ENCODE data around the gene SLC5A11. TPM values are rescaled to one million over a fixed set of nuclear protein-coding genes. Genes with fewer than 3 reads are reported as not detected.
A peak's percentile ranks its signal among the peaks of the same experiment; 100 is the strongest.

SLC5A11 gene
- total RNA-seq, 1 donor from 2014 or later: 0.63 TPM

DNA sequence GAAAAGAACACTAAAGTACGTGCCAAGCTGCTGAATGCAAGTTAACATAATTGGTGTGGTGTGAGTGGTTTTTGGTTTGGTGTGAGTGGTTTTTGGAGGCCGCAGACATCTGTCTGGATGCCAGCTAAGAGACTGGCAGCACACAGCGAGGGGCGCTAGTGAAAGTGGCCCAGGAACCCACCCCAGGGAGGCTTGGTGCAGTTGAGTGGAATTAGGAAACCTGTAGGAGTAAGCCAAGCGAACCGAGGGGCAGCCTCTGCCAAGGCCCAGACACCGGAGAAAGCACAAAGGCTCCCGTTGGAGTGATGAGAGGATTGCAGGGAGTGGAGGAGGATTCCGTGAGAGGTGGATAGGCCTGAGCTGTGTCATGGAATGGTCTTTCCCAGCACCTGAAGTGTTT, 24.6 kb upstream of the SLC5A11 start:
- TF ChIP-seq, protein P1, sequence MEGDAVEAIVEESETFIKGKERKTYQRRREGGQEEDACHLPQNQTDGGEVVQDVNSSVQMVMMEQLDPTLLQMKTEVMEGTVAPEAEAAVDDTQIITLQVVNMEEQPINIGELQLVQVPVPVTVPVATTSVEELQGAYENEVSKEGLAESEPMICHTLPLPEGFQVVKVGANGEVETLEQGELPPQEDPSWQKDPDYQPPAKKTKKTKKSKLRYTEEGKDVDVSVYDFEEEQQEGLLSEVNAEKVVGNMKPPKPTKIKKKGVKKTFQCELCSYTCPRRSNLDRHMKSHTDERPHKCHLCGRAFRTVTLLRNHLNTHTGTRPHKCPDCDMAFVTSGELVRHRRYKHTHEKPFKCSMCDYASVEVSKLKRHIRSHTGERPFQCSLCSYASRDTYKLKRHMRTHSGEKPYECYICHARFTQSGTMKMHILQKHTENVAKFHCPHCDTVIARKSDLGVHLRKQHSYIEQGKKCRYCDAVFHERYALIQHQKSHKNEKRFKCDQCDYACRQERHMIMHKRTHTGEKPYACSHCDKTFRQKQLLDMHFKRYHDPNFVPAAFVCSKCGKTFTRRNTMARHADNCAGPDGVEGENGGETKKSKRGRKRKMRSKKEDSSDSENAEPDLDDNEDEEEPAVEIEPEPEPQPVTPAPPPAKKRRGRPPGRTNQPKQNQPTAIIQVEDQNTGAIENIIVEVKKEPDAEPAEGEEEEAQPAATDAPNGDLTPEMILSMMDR (conservative IDR thresholded peaks at IDR 0.05): no peak
- no peak for DNase-seq (ENCODE audit: extremely low spot score, unreplicated experiment)
- peaks cover 5% of the 10 kb centered on the region for H3K4me1 Mint-ChIP-seq (ENCODE audit: unreplicated experiment)
- H3K27me3 Mint-ChIP-seq: no peaks in the 10 kb centered on the region
- H3K36me3 Mint-ChIP-seq: peaks cover 47% of the 10 kb centered on the region
- no peaks in the 10 kb centered on the region for H3K9me3 Mint-ChIP-seq
- H3K27ac Mint-ChIP-seq: no peak overlapping the region
- no peak overlapping the region for H3K4me3 Mint-ChIP-seq

DNA sequence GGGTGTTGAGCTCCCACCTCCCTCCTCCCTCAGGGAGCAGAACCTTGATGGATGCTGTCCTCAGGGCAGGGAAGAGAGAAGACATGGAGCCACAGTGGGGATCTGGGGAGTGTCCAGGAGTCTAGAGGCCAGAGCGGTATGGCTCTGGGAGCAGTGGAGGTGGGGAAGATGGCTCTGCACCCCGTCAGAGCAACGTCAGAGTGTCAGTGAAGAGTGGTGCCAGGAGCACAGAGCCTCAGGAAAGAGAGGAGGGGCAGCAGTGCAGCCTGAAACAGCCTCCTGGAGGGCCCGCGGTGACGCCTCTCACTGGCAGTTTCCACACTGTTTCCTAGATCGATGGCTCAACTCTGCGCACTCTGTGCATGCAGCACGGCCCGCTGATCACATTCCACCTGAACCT, 23.2 kb upstream of the SLC5A11 start:
- DNase-seq (ENCODE audit: extremely low spot score, unreplicated experiment): no peak
- Mint-ChIP-seq H3K4me3 (no peak overlapping the region), H3K27ac (no peak overlapping the region), H3K27me3 (no peaks in the 10 kb centered on the region), H3K9me3 (peaks cover 3% of the 10 kb centered on the region), H3K36me3 (peaks cover 53% of the 10 kb centered on the region), H3K4me1 (ENCODE audit: unreplicated experiment) (peaks cover 5% of the 10 kb centered on the region)
- TF ChIP-seq, protein P1 (conservative IDR thresholded peaks at IDR 0.05): no peak

DNA sequence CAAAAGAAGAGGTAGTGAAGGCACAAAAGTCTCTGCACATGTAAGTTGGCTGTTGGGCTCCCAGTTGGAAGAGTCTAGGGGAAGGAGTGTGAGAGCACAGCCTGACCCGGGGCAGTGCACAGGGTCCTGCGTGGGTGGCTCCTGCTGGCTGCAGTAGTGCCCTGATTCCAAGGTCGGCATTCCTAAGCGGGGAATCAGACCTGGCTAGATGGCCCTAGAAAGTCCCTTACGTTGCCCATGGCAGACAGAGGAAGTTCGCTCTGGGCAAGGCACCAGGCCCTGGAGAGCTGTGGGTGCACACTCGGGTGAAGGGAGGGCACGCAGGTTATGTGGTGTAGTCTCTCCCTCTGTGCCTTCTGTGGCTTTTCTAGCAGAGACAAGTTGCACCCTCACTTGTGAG, 22.8 kb upstream of the SLC5A11 start:
- Mint-ChIP-seq H3K4me3 (no peak overlapping the region), H3K36me3 (peaks cover 50% of the 10 kb centered on the region), H3K9me3 (peaks cover 3% of the 10 kb centered on the region), H3K27ac (no peak overlapping the region), H3K27me3 (no peaks in the 10 kb centered on the region), H3K4me1 (ENCODE audit: unreplicated experiment) (peaks cover 5% of the 10 kb centered on the region)
- DNase-seq (ENCODE audit: extremely low spot score, unreplicated experiment): no peak
- TF ChIP-seq, protein P1 (conservative IDR thresholded peaks at IDR 0.05): no peak

DNA sequence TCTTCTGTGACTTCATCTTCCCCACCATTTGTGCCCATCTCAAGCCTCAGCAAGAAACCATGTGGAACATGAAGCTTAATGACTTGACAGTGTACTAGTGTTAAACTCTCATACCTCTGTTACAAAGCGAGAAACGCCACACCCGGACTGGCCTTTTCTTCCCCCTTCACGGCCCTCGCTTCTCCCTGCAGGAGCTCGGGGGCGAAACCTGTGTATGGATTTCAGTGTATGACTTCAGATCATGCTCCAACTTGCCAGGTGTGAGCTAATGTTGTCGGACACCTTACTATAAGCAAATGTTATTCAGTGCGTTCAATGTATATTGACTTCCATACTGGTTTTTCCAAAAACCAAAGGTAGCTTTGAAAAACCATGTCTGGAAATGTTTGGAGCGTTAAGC, 20.1 kb upstream of the SLC5A11 start:
- H3K9me3 Mint-ChIP-seq: peaks cover 3% of the 10 kb centered on the region
- H3K4me3 Mint-ChIP-seq: no peak overlapping the region
- peaks cover 5% of the 10 kb centered on the region for H3K4me1 Mint-ChIP-seq (ENCODE audit: unreplicated experiment)
- H3K27ac Mint-ChIP-seq: peak overlapping the region; percentile 14
- no peaks in the 10 kb centered on the region for H3K27me3 Mint-ChIP-seq
- H3K36me3 Mint-ChIP-seq: peaks cover 30% of the 10 kb centered on the region
- TF ChIP-seq, protein P1 (conservative IDR thresholded peaks at IDR 0.05): no peak
- no peak for DNase-seq (ENCODE audit: extremely low spot score, unreplicated experiment)

DNA sequence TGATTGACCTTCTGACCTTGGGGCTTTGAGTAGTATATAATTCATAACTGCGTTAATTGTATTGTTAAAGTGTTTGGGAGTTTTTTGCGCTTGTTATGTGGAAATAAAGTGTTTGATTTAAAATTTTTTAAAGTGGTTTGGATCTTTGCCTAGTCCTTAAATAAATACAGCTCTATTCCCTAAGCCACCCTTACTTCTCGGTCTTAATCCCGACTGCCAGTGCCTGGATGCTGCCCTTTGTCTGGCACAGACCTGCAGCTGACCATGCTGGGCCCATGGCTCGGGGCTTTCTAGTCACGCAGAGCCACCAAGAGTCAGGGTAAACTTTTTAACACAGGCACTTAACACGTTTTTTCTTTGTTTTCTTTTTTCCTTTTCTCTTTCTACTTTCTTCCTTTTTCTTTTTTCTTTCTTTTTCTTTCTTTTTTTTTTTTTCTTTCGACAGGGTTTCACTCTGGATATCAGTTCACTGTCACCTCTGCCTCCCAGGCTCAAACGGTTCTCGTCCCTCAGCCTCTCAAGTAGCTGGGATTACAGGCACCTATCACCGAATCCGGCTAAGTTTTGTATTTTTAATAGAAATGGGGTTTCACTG, 19.6 kb upstream of the SLC5A11 start:
- Mint-ChIP-seq H3K27me3 (no peaks in the 10 kb centered on the region), H3K4me3 (no peak overlapping the region), H3K9me3 (peaks cover 3% of the 10 kb centered on the region), H3K36me3 (peaks cover 26% of the 10 kb centered on the region), H3K4me1 (ENCODE audit: unreplicated experiment) (peaks cover 5% of the 10 kb centered on the region), H3K27ac (no peak overlapping the region)
- DNase-seq (ENCODE audit: extremely low spot score, unreplicated experiment): no peak
- TF ChIP-seq, protein P1 (conservative IDR thresholded peaks at IDR 0.05): no peak

Measured in type B pancreatic cell (in vitro differentiated cells).